Peyer's patch (tissue), 4 donors: ENCODE measurements around the gene PBX4. TPM values are rescaled to one million over a fixed set of nuclear protein-coding genes. Genes with fewer than 3 reads are reported as not detected.
A peak's percentile ranks its signal among the peaks of the same experiment; 100 is the strongest.

Experiments used
- DNase-seq, 3 donors: peaks; one replicate each; pipeline ENCODE4 v3.0.0-alpha.2; 2017 to 2019
- H3K27ac ChIP-seq, 4 donors: fragments of 200-600 bp; sonication (generic); one replicate each; pipeline ENCODE4 v1.5.1; 2016 to 2019
- H3K27me3 ChIP-seq, 2 donors: fragments of 200-600 bp; sonication (generic); one replicate each; pipeline ENCODE4 v1.5.1; 2019
- H3K36me3 ChIP-seq, 3 donors: fragments of 200-600 bp; sonication (generic); one replicate each; pipeline ENCODE4 v1.5.1; 2016 to 2019
- H3K4me1 ChIP-seq, 4 donors: fragments of 200-600 bp; sonication (generic); one replicate each; pipeline ENCODE4 v1.5.1; 2016 to 2019
- H3K4me3 ChIP-seq, 4 donors: fragments of 200-600 bp; sonication (generic); 1 replicate in 3 of 4; 2 replicates in 1 of 4; pipeline ENCODE4 v1.5.1; 2016 to 2019; ENCODE audit warnings: mild to moderate bottlenecking in 1 of 4
- H3K9me3 ChIP-seq, 4 donors: fragments of 200-600 bp; sonication (generic); one replicate each; pipeline ENCODE4 v1.5.1; 2016 to 2019; ENCODE audit warnings: mild to moderate bottlenecking in 1 of 4
- CTCF ChIP-seq, 6 experiments: fragments of 450-650 bp in 4 of 6; fragments of 200-600 bp in 2 of 6; sonication (generic) in 1 of 6; IDR thresholded peaks; one replicate each; pipeline ENCODE4 v1.5.1; 2017 to 2019; ENCODE audit warnings: antibody characterized with exemption in 6 of 6, mild to moderate bottlenecking in 3 of 6, moderate library complexity in 1 of 6
- POLR2A ChIP-seq, 2 donors: fragments of 450-650 bp; IDR thresholded peaks; one replicate each; pipeline ENCODE4 v1.5.1; 2017; ENCODE audit warnings: antibody characterized with exemption in 2 of 2, mild to moderate bottlenecking in 2 of 2, moderate library complexity in 2 of 2
- total RNA-seq, 4 donors: library from RNA; depleted of rRNA; stranded (reverse); fragments of >200 nt; gene quantifications; one replicate each; pipeline ENCODE4 v1.1.0, GENCODE V29; 2016

The PBX4 gene
- total RNA-seq, 4 donors from 2014 or later = 6.8 to 23.1 (median 14.1) TPM

GRCh38 chr19:19559931-19560330, 58.6 kb downstream of the PBX4 start:
- TF ChIP-seq POLR2A (IDR thresholded peaks at IDR 0.05) (no peak), CTCF (IDR thresholded peaks at IDR 0.05) (no peak)
- no peak for DNase-seq
- no peaks in the 10 kb centered on the region for H3K4me1 ChIP-seq

GRCh38 chr19:19558636-19559035, 59.9 kb downstream of the PBX4 start:
- no peak overlapping the region for H3K4me3 ChIP-seq
- no peaks in the 10 kb centered on the region for H3K4me1 ChIP-seq
- H3K27ac ChIP-seq = no peak overlapping the region
- DNase-seq = no peak
- H3K27me3 ChIP-seq = no peaks in the 10 kb centered on the region
- H3K36me3 ChIP-seq = no peaks in the 10 kb centered on the region
- no peak for TF ChIP-seq CTCF (IDR thresholded peaks at IDR 0.05)
- no peak for TF ChIP-seq POLR2A (IDR thresholded peaks at IDR 0.05)
- no peaks in the 10 kb centered on the region for H3K9me3 ChIP-seq

More at GRCh38 chr19:19559931-19560330, 58.6 kb downstream of the PBX4 start:
- Histone ChIP-seq H3K4me3 (no peak overlapping the region), H3K36me3 (no peaks in the 10 kb centered on the region), H3K27me3 (no peaks in the 10 kb centered on the region), H3K9me3 (no peaks in the 10 kb centered on the region), H3K27ac (no peak overlapping the region)

GRCh38 chr19:19558055-19558454, 60.4 kb downstream of the PBX4 start:
- no peaks in the 10 kb centered on the region for H3K36me3 ChIP-seq
- H3K4me1 ChIP-seq = no peaks in the 10 kb centered on the region
- H3K4me3 ChIP-seq = no peak overlapping the region
- no peak for TF ChIP-seq POLR2A (IDR thresholded peaks at IDR 0.05)
- no peak for TF ChIP-seq CTCF (IDR thresholded peaks at IDR 0.05)
- no peaks in the 10 kb centered on the region for H3K27me3 ChIP-seq
- no peak overlapping the region for H3K27ac ChIP-seq
- no peak for DNase-seq
- H3K9me3 ChIP-seq = no peaks in the 10 kb centered on the region

GRCh38 chr19:19554074-19555023, 64.1 kb downstream of the PBX4 start:
- H3K27me3 ChIP-seq = no peaks in the 10 kb centered on the region
- DNase-seq = peak in 2 of 3 donors; percentile 62 to 82
- H3K9me3 ChIP-seq = no peaks in the 10 kb centered on the region
- H3K27ac ChIP-seq = no peak overlapping the region
- no peaks in the 10 kb centered on the region for H3K4me1 ChIP-seq
- H3K4me3 ChIP-seq = no peak overlapping the region
- TF ChIP-seq POLR2A (IDR thresholded peaks at IDR 0.05) (no peak), CTCF (IDR thresholded peaks at IDR 0.05) (peak; percentile 51 to 73 (median 64))
- no peaks in the 10 kb centered on the region for H3K36me3 ChIP-seq

GRCh38 chr19:19553670-19554069, 64.8 kb downstream of the PBX4 start:
- no peaks in the 10 kb centered on the region for H3K9me3 ChIP-seq
- no peak overlapping the region for H3K27ac ChIP-seq
- no peak for DNase-seq
- H3K4me3 ChIP-seq = no peak overlapping the region
- no peaks in the 10 kb centered on the region for H3K36me3 ChIP-seq
- no peaks in the 10 kb centered on the region for H3K27me3 ChIP-seq
- H3K4me1 ChIP-seq = no peaks in the 10 kb centered on the region
- TF ChIP-seq CTCF (IDR thresholded peaks at IDR 0.05) = no peak
- no peak for TF ChIP-seq POLR2A (IDR thresholded peaks at IDR 0.05)
